ENCODE results near the gene WDR7.

The WDR7 gene

GRCh38 chr18:57004366-57005121 lies 353.4 kb downstream of the WDR7 start:
- no peak for DNase-seq

GRCh38 chr18:57008001-57008686 lies 357.0 kb downstream of the WDR7 start:
- DNase-seq: no peak

- DNase-seq: no peak
Observed at GRCh38 chr18:57009844-57010243, 358.7 kb downstream of the WDR7 start.

GRCh38 chr18:57014772-57015413 lies 363.7 kb downstream of the WDR7 start:
- no peak for DNase-seq

- DNase-seq: no peak
Observed at GRCh38 chr18:57015451-57015850, 364.3 kb downstream of the WDR7 start.

- DNase-seq: no peak
Observed at GRCh38 chr18:57018845-57019244, 367.7 kb downstream of the WDR7 start.

- no peak for DNase-seq
Observed at GRCh38 chr18:57022716-57023115, 371.6 kb downstream of the WDR7 start.

GRCh38 chr18:57023275-57023882 lies 372.2 kb downstream of the WDR7 start:
- DNase-seq: no peak

GRCh38 chr18:57025540-57025939 lies 374.4 kb downstream of the WDR7 start:
- DNase-seq: no peak

GRCh38 chr18:57026316-57026715 lies 375.2 kb downstream of the WDR7 start:
- DNase-seq: no peak

- DNase-seq: no peak
Observed at GRCh38 chr18:57027190-57027708, 376.1 kb downstream of the WDR7 start.

- no peak for DNase-seq
Observed at GRCh38 chr18:57029761-57030160, 378.6 kb downstream of the WDR7 start.

- no peak for DNase-seq
Observed at GRCh38 chr18:57030417-57030816, 379.3 kb downstream of the WDR7 start.

- no peak for DNase-seq
Observed at GRCh38 chr18:57035590-57035989, 384.4 kb downstream of the WDR7 start.

GRCh38 chr18:57038395-57038794 lies 387.2 kb downstream of the WDR7 start:
- DNase-seq: no peak

GRCh38 chr18:57040175-57040574 lies 389.0 kb downstream of the WDR7 start:
- no peak for DNase-seq

GRCh38 chr18:57043241-57043640 lies 392.1 kb downstream of the WDR7 start:
- no peak for DNase-seq

- no peak for DNase-seq
Observed at GRCh38 chr18:57048351-57048750, 397.2 kb downstream of the WDR7 start.

- no peak for DNase-seq
Observed at GRCh38 chr18:57048859-57049258, 397.7 kb downstream of the WDR7 start.

- no peak for DNase-seq
Observed at GRCh38 chr18:57050310-57050949, 399.3 kb downstream of the WDR7 start.

- DNase-seq: no peak
Observed at GRCh38 chr18:57051021-57051656, 400.0 kb downstream of the WDR7 start.

- no peak for DNase-seq
Observed at GRCh38 chr18:57051657-57052044, 400.5 kb downstream of the WDR7 start.

Data from NCI-H774 (cell line).